Measurements from ENCODE around the gene ENTHD1.

Gene ENTHD1

GRCh38 chr22:39845529-39845928, 48.0 kb downstream of the ENTHD1 start:
- TF ChIP-seq RAD21 (IDR thresholded peaks at IDR 0.05; ENCODE audit: low read depth), result no peak
- no peak for TF ChIP-seq TAF1 (IDR thresholded peaks at IDR 0.05; ENCODE audit: low read depth)
- TF ChIP-seq TCF12 (IDR thresholded peaks at IDR 0.05; ENCODE audit: low read depth), result no peak
- TF ChIP-seq MAX (IDR thresholded peaks at IDR 0.05), result no peak
- no peak for TF ChIP-seq CEBPB (IDR thresholded peaks at IDR 0.05)
- no peak for TF ChIP-seq FOXM1 (IDR thresholded peaks at IDR 0.05; ENCODE audit: borderline replicate concordance, low read depth)
- TF ChIP-seq NFIC (IDR thresholded peaks at IDR 0.05), result no peak
- no peak for TF ChIP-seq USF1 (IDR thresholded peaks at IDR 0.05)
- no peak for TF ChIP-seq TEAD4 (IDR thresholded peaks at IDR 0.05)
- TF ChIP-seq ZBTB7A (IDR thresholded peaks at IDR 0.05; ENCODE audit: low read depth), result no peak
- TF ChIP-seq REST (IDR thresholded peaks at IDR 0.05; ENCODE audit: low read depth), result no peak

- no peak for TF ChIP-seq CEBPB (IDR thresholded peaks at IDR 0.05)
Observed at GRCh38 chr22:39839917-39840510, 53.5 kb downstream of the ENTHD1 start.

GRCh38 chr22:39839204-39839603, 54.4 kb downstream of the ENTHD1 start:
- no peak for TF ChIP-seq CEBPB (IDR thresholded peaks at IDR 0.05)
- TF ChIP-seq CREB1 (IDR thresholded peaks at IDR 0.05; ENCODE audit: low read depth), result no peak
- no peak for TF ChIP-seq TCF12 (IDR thresholded peaks at IDR 0.05; ENCODE audit: low read depth)
- no peak for TF ChIP-seq USF1 (IDR thresholded peaks at IDR 0.05)
- TF ChIP-seq NFIC (IDR thresholded peaks at IDR 0.05), result no peak
- TF ChIP-seq TAF1 (IDR thresholded peaks at IDR 0.05; ENCODE audit: low read depth), result no peak
- no peak for TF ChIP-seq EP300 (IDR thresholded peaks at IDR 0.05; ENCODE audit: borderline replicate concordance)
- TF ChIP-seq FOXM1 (IDR thresholded peaks at IDR 0.05; ENCODE audit: borderline replicate concordance, low read depth), result no peak
- no peak for TF ChIP-seq TEAD4 (IDR thresholded peaks at IDR 0.05)
- TF ChIP-seq RAD21 (IDR thresholded peaks at IDR 0.05; ENCODE audit: low read depth), result no peak
- no peak for TF ChIP-seq YY1 (IDR thresholded peaks at IDR 0.05; ENCODE audit: low read depth)
- TF ChIP-seq MAX (IDR thresholded peaks at IDR 0.05), result no peak
- no peak for TF ChIP-seq REST (IDR thresholded peaks at IDR 0.05; ENCODE audit: low read depth)
- no peak for TF ChIP-seq EGR1 (IDR thresholded peaks at IDR 0.05)
- no peak for TF ChIP-seq ZBTB7A (IDR thresholded peaks at IDR 0.05; ENCODE audit: low read depth)

- no peak for TF ChIP-seq YY1 (IDR thresholded peaks at IDR 0.05; ENCODE audit: low read depth)
- no peak for TF ChIP-seq REST (IDR thresholded peaks at IDR 0.05; ENCODE audit: low read depth)
- no peak for TF ChIP-seq USF1 (IDR thresholded peaks at IDR 0.05)
- no peak for TF ChIP-seq FOXM1 (IDR thresholded peaks at IDR 0.05; ENCODE audit: borderline replicate concordance, low read depth)
- no peak for TF ChIP-seq CEBPB (IDR thresholded peaks at IDR 0.05)
- TF ChIP-seq EP300 (IDR thresholded peaks at IDR 0.05; ENCODE audit: borderline replicate concordance), result no peak
- no peak for TF ChIP-seq RAD21 (IDR thresholded peaks at IDR 0.05; ENCODE audit: low read depth)
- TF ChIP-seq TCF12 (IDR thresholded peaks at IDR 0.05; ENCODE audit: low read depth), result no peak
- no peak for TF ChIP-seq CREB1 (IDR thresholded peaks at IDR 0.05; ENCODE audit: low read depth)
- TF ChIP-seq TAF1 (IDR thresholded peaks at IDR 0.05; ENCODE audit: low read depth), result no peak
Observed at GRCh38 chr22:39833610-39834009, 60.0 kb downstream of the ENTHD1 start.
